Adrenal gland (tissue), 5 donors: ENCODE results near the gene CUX1.

Experiments
- POLR2A ChIP-seq, 2 donors: fragments of 450-650 bp; IDR thresholded peaks; one replicate each; pipeline ENCODE4 v1.6.1; 2017; ENCODE audit warnings: antibody characterized with exemption in 2 of 2, mild to moderate bottlenecking in 2 of 2, moderate library complexity in 1 of 2
- TF ChIP-seq, protein P1 (sequence below), 6 experiments: fragments of 450-650 bp in 4 of 6; fragments of 200-600 bp in 2 of 6; sonication (generic) in 1 of 6; IDR thresholded peaks; 1 replicate in 5 of 6; 2 replicates in 1 of 6; pipeline versions ENCODE4 v1.5.1 to v1.8.0; 2016 to 2021; ENCODE audit warnings: antibody characterized with exemption in 6 of 6, mild to moderate bottlenecking in 2 of 6, moderate library complexity in 1 of 6
- donor health status: DM: no; HTN: no; CAD: no.

DNA sequence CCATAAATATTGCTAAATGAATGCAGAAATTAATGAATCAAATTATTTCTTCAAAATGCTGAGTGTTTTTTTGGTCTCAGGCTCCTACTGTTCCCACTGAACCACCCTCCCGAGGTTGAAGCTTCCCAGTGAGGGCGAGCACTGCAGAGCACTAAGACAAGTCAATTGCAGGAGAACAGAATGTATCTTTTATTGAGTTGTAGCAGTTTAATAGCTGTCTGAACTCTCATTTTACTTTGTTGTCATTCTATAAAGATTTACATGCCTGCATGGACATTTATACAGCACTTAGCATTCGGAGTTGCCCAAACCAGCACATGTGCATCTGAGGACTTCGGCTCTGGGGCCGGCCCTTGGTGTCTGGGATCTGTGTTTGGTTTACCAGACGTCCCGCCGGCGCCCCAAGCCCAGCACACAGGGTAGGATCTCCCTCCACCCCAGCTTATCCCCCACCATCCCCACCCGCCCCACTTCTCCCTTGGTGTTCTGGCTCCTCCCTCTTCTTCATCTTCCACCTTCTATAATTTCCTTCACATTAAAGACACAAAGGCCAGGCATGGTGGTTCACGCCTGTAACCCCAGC, 258.2 kb downstream of the CUX1 start:
- TF ChIP-seq, protein P1, sequence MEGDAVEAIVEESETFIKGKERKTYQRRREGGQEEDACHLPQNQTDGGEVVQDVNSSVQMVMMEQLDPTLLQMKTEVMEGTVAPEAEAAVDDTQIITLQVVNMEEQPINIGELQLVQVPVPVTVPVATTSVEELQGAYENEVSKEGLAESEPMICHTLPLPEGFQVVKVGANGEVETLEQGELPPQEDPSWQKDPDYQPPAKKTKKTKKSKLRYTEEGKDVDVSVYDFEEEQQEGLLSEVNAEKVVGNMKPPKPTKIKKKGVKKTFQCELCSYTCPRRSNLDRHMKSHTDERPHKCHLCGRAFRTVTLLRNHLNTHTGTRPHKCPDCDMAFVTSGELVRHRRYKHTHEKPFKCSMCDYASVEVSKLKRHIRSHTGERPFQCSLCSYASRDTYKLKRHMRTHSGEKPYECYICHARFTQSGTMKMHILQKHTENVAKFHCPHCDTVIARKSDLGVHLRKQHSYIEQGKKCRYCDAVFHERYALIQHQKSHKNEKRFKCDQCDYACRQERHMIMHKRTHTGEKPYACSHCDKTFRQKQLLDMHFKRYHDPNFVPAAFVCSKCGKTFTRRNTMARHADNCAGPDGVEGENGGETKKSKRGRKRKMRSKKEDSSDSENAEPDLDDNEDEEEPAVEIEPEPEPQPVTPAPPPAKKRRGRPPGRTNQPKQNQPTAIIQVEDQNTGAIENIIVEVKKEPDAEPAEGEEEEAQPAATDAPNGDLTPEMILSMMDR (IDR thresholded peaks at IDR 0.05) = no peak
- no peak for TF ChIP-seq POLR2A (IDR thresholded peaks at IDR 0.05)
